IPS-18a (cell line): Measurements from ENCODE around the gene SND1.

Source experiments
- H3K27ac ChIP-seq: one replicate; pipeline ENCODE4 v1.5.1; 2013; ENCODE audit warnings: low read length
- H3K27me3 ChIP-seq: one replicate; pipeline ENCODE4 v1.6.1; 2013; ENCODE audit warnings: mild to moderate bottlenecking, low read length; ENCODE audit not compliant: control insufficient read depth, insufficient read depth
- H3K36me3 ChIP-seq: one replicate; pipeline ENCODE4 v1.6.1; 2013; ENCODE audit warnings: low read depth, low read length; ENCODE audit not compliant: control insufficient read depth
- H3K4me1 ChIP-seq: one replicate; pipeline ENCODE4 v1.6.1; 2013; ENCODE audit warnings: low read depth, low read length; ENCODE audit not compliant: control insufficient read depth
- H3K4me3 ChIP-seq: one replicate; pipeline ENCODE4 v1.5.1; 2013; ENCODE audit warnings: low read length
- H3K9ac ChIP-seq: one replicate; pipeline ENCODE4 v1.6.1; 2013; ENCODE audit warnings: mild to moderate bottlenecking, low read length, moderate library complexity
- H3K9me3 ChIP-seq: one replicate; pipeline ENCODE4 v1.6.1; 2013; ENCODE audit warnings: low read depth, low read length; ENCODE audit not compliant: control insufficient read depth

The SND1 gene

GRCh38 chr7:127974446-127975035 lies 322.5 kb downstream of the SND1 start:
- Histone ChIP-seq H3K9ac (no peak overlapping the region), H3K36me3 (no peaks in the 10 kb centered on the region), H3K9me3 (peaks cover 7% of the 10 kb centered on the region), H3K4me3 (no peak overlapping the region), H3K4me1 (no peaks in the 10 kb centered on the region), H3K27ac (no peak overlapping the region), H3K27me3 (no peaks in the 10 kb centered on the region)

GRCh38 chr7:127976056-127976737 lies 324.2 kb downstream of the SND1 start:
- Histone ChIP-seq H3K4me3 (no peak overlapping the region), H3K27ac (no peak overlapping the region), H3K27me3 (no peaks in the 10 kb centered on the region), H3K9ac (no peak overlapping the region), H3K36me3 (no peaks in the 10 kb centered on the region), H3K4me1 (peaks cover 7% of the 10 kb centered on the region), H3K9me3 (peaks cover 7% of the 10 kb centered on the region)

GRCh38 chr7:127976738-127977120 lies 324.7 kb downstream of the SND1 start:
- Histone ChIP-seq H3K4me1 (peaks cover 7% of the 10 kb centered on the region), H3K36me3 (no peaks in the 10 kb centered on the region), H3K27ac (no peak overlapping the region), H3K9me3 (peaks cover 7% of the 10 kb centered on the region), H3K4me3 (no peak overlapping the region), H3K27me3 (no peaks in the 10 kb centered on the region), H3K9ac (no peak overlapping the region)

- Histone ChIP-seq H3K36me3 (no peaks in the 10 kb centered on the region), H3K27me3 (no peaks in the 10 kb centered on the region), H3K9me3 (peaks cover 7% of the 10 kb centered on the region), H3K9ac (no peak overlapping the region), H3K27ac (no peak overlapping the region), H3K4me3 (no peak overlapping the region), H3K4me1 (peaks cover 7% of the 10 kb centered on the region)
Measured at GRCh38 chr7:127978421-127978820, 326.4 kb downstream of the SND1 start.

GRCh38 chr7:127979113-127979727 lies 327.2 kb downstream of the SND1 start:
- Histone ChIP-seq H3K9ac (no peak overlapping the region), H3K4me1 (peaks cover 7% of the 10 kb centered on the region), H3K27me3 (no peaks in the 10 kb centered on the region), H3K4me3 (no peak overlapping the region), H3K27ac (no peak overlapping the region), H3K9me3 (peaks cover 7% of the 10 kb centered on the region), H3K36me3 (no peaks in the 10 kb centered on the region)

GRCh38 chr7:127979728-127980126 lies 327.7 kb downstream of the SND1 start:
- H3K4me3 ChIP-seq: no peak overlapping the region
- no peaks in the 10 kb centered on the region for H3K27me3 ChIP-seq
- H3K36me3 ChIP-seq: no peaks in the 10 kb centered on the region
- peaks cover 7% of the 10 kb centered on the region for H3K9me3 ChIP-seq
- peaks cover 7% of the 10 kb centered on the region for H3K4me1 ChIP-seq
- H3K9ac ChIP-seq: no peak overlapping the region
- no peak overlapping the region for H3K27ac ChIP-seq

- no peaks in the 10 kb centered on the region for H3K36me3 ChIP-seq
Measured at GRCh38 chr7:127980901-127981300, 328.9 kb downstream of the SND1 start.

GRCh38 chr7:127981965-127982364 lies 330.0 kb downstream of the SND1 start:
- Histone ChIP-seq H3K27me3 (no peaks in the 10 kb centered on the region), H3K36me3 (no peaks in the 10 kb centered on the region), H3K27ac (no peak overlapping the region), H3K4me1 (peaks cover 13% of the 10 kb centered on the region), H3K9ac (no peak overlapping the region), H3K9me3 (peaks cover 7% of the 10 kb centered on the region), H3K4me3 (no peak overlapping the region)

More at GRCh38 chr7:127980901-127981300, 328.9 kb downstream of the SND1 start:
- Histone ChIP-seq H3K27ac (no peak overlapping the region), H3K27me3 (no peaks in the 10 kb centered on the region), H3K4me1 (peaks cover 7% of the 10 kb centered on the region), H3K9me3 (peaks cover 7% of the 10 kb centered on the region), H3K4me3 (no peak overlapping the region), H3K9ac (no peak overlapping the region)

- Histone ChIP-seq H3K9ac (no peak overlapping the region), H3K27me3 (no peaks in the 10 kb centered on the region), H3K36me3 (no peaks in the 10 kb centered on the region), H3K4me1 (peaks cover 18% of the 10 kb centered on the region), H3K27ac (no peak overlapping the region), H3K9me3 (peaks cover 5% of the 10 kb centered on the region), H3K4me3 (no peak overlapping the region)
Measured at GRCh38 chr7:127983804-127984332, 331.9 kb downstream of the SND1 start.

GRCh38 chr7:127986581-127987521 lies 334.9 kb downstream of the SND1 start:
- H3K36me3 ChIP-seq: no peaks in the 10 kb centered on the region
- peaks cover 12% of the 10 kb centered on the region for H3K4me1 ChIP-seq
- no peak overlapping the region for H3K9ac ChIP-seq
- no peak overlapping the region for H3K27ac ChIP-seq
- H3K9me3 ChIP-seq: no peaks in the 10 kb centered on the region
- no peak overlapping the region for H3K4me3 ChIP-seq
- H3K27me3 ChIP-seq: no peaks in the 10 kb centered on the region

GRCh38 chr7:127988751-127989150 lies 336.8 kb downstream of the SND1 start:
- Histone ChIP-seq H3K4me1 (peaks cover 12% of the 10 kb centered on the region), H3K27ac (no peak overlapping the region)

More at GRCh38 chr7:127988751-127989150, 336.8 kb downstream of the SND1 start:
- Histone ChIP-seq H3K9ac (no peak overlapping the region), H3K27me3 (no peaks in the 10 kb centered on the region), H3K9me3 (no peaks in the 10 kb centered on the region), H3K4me3 (no peak overlapping the region), H3K36me3 (no peaks in the 10 kb centered on the region)
